Liver (tissue), 9 donors: ENCODE measurements around the gene AKNA. TPM values are rescaled to one million over a fixed set of nuclear protein-coding genes. Genes with fewer than 3 reads are reported as not detected.

Experiments used
- DNase-seq: peaks from one replicate; pipeline ENCODE4 v3.0.0-alpha.2; 2017; ENCODE audit warnings: low spot score
- H3K27ac ChIP-seq, 2 donors: one replicate each; pipeline ENCODE4 v1.7.0; 2013; ENCODE audit warnings: inconsistent platforms in 2 of 2, low read length in 2 of 2, control low read depth in 1 of 2, low read depth in 1 of 2, mild to moderate bottlenecking in 1 of 2
- H3K27me3 ChIP-seq, 4 donors: one replicate each; pipeline versions ENCODE4 v1.6.1 to v1.7.0; 2013; ENCODE audit warnings: low read length in 3 of 4, inconsistent platforms in 1 of 4, mild to moderate bottlenecking in 1 of 4, moderate library complexity in 1 of 4; ENCODE audit not compliant: control insufficient read depth in 4 of 4, insufficient read depth in 4 of 4
- H3K36me3 ChIP-seq, 4 donors: one replicate each; pipeline versions ENCODE4 v1.6.1 to v1.7.0; 2013; ENCODE audit warnings: low read length in 3 of 4, mild to moderate bottlenecking in 3 of 4, low read depth in 1 of 4, moderate library complexity in 1 of 4; ENCODE audit not compliant: control insufficient read depth in 4 of 4, insufficient read depth in 3 of 4
- H3K4me1 ChIP-seq, 4 donors: one replicate each; pipeline versions ENCODE4 v1.6.1 to v1.7.0; 2013; ENCODE audit warnings: low read length in 3 of 4, mild to moderate bottlenecking in 3 of 4, moderate library complexity in 1 of 4; ENCODE audit not compliant: control insufficient read depth in 4 of 4, insufficient read depth in 4 of 4
- H3K4me3 ChIP-seq, 3 donors: one replicate each; pipeline versions ENCODE4 v1.6.1 to v1.7.0; 2013; ENCODE audit warnings: low read length in 3 of 3, control low read depth in 1 of 3, low read depth in 1 of 3, mild to moderate bottlenecking in 1 of 3
- H3K9ac ChIP-seq, 2 donors: one replicate each; pipeline ENCODE4 v1.7.0; 2013; ENCODE audit warnings: low read length in 2 of 2, mild to moderate bottlenecking in 2 of 2, moderate library complexity in 2 of 2, control low read depth in 1 of 2, low read depth in 1 of 2
- H3K9me3 ChIP-seq, 4 donors: one replicate each; pipeline versions ENCODE4 v1.6.1 to v1.7.0; 2013; ENCODE audit warnings: low read length in 3 of 4; ENCODE audit not compliant: control insufficient read depth in 4 of 4
- EGR1 ChIP-seq, 2 donors: IDR thresholded peaks; 2 replicates each; pipeline ENCODE4 v1.6.1; 2016 to 2018; ENCODE audit warnings: antibody characterized with exemption in 2 of 2, low read depth in 2 of 2
- FOXA1 ChIP-seq: IDR thresholded peaks from 2 replicates; pipeline ENCODE4 v1.6.1; 2016; ENCODE audit warnings: antibody characterized with exemption
- FOXA2 ChIP-seq: IDR thresholded peaks from 2 replicates; pipeline ENCODE4 v1.6.1; 2016; ENCODE audit warnings: antibody characterized with exemption
- HNF4A ChIP-seq, 2 donors: conservative IDR thresholded peaks; 2 replicates each; pipeline ENCODE4 v1.6.1; 2016; ENCODE audit warnings: antibody characterized with exemption in 2 of 2, mild to moderate bottlenecking in 2 of 2
- HNF4G ChIP-seq: IDR thresholded peaks from 2 replicates; pipeline ENCODE4 v1.6.1; 2016; ENCODE audit warnings: antibody characterized with exemption
- MAX ChIP-seq: IDR thresholded peaks from 2 replicates; pipeline ENCODE4 v1.6.1; 2016; ENCODE audit warnings: antibody characterized with exemption
- NR2F2 ChIP-seq: IDR thresholded peaks from 2 replicates; pipeline ENCODE4 v1.6.1; 2016; ENCODE audit warnings: antibody characterized with exemption
- REST ChIP-seq: IDR thresholded peaks from 2 replicates; pipeline ENCODE4 v1.6.1; 2016; ENCODE audit warnings: antibody characterized with exemption, mild to moderate bottlenecking
- RXRA ChIP-seq, 2 donors: IDR thresholded peaks; 2 replicates each; pipeline ENCODE4 v1.6.1; 2017 to 2018; ENCODE audit warnings: antibody characterized with exemption in 2 of 2, mild to moderate bottlenecking in 1 of 2
- TAF1 ChIP-seq: conservative IDR thresholded peaks from 2 replicates; pipeline ENCODE4 v1.6.1; 2016; ENCODE audit warnings: antibody characterized with exemption, mild to moderate bottlenecking
- YY1 ChIP-seq: IDR thresholded peaks from 2 replicates; pipeline ENCODE4 v1.6.1; 2016; ENCODE audit warnings: antibody characterized with exemption, mild to moderate bottlenecking
- WGBS: extraction: QIAGEN DNeasy Blood & Tissue Kit; methylation state at CpG from one replicate; pipeline ENCODE4 v1.1.7; 2013; 5-methylcytosine and 5-hydroxymethylcytosine counted together
- polyA plus RNA-seq, 2 donors: library from polyadenylated mRNA; stranded (reverse) in 1 of 2; unstranded in 1 of 2; fragments of 200-250 nt in 1 of 2; fragments of >200 nt in 1 of 2; fragmentation: Nextera tagmentation in 1 of 2; extraction: Ambion mirVana in 1 of 2; gene quantifications; one replicate each; pipeline versions ENCODE4 v1.2.1 to v1.2.3, GENCODE V29; 2013 to 2015
- total RNA-seq, 2 donors: library from RNA; depleted of rRNA; stranded (reverse); fragments of >200 nt; gene quantifications; one replicate each; pipeline ENCODE4 v1.2.3, GENCODE V29; 2014
- TF ChIP-seq, protein P1 (sequence below): fragments of 150-350 bp; IDR thresholded peaks from 2 replicates; pipeline ENCODE4 v1.5.1; 2017; ENCODE audit warnings: improper control_type of control experiment, low read depth, low read length; ENCODE audit not compliant: missing input control
- TF ChIP-seq, protein P2 (sequence below): IDR thresholded peaks from 2 replicates; pipeline ENCODE4 v1.6.1; 2016; ENCODE audit warnings: antibody characterized with exemption
- donor health status: healthy.
- donor health status: healthy.
- donor health status: healthy.
- donor health status: healthy.
- donor health status: healthy.

Gene AKNA
- total and polyA plus RNA-seq, 4 donors, result 4.2 to 31.7 (median 6.9) TPM

- Histone ChIP-seq H3K27ac (no peak overlapping the region), H3K9ac (no peak overlapping the region), H3K27me3 (no peaks in the 10 kb centered on the region), H3K4me1 (no peaks in the 10 kb centered on the region), H3K9me3 (no peaks in the 10 kb centered on the region), H3K36me3 (no peaks in the 10 kb centered on the region), H3K4me3 (no peak overlapping the region)
- 93% methylated on average over 8 of the region's 8 CpGs for WGBS
- DNase-seq, result no peak
- TF ChIP-seq, protein P1, sequence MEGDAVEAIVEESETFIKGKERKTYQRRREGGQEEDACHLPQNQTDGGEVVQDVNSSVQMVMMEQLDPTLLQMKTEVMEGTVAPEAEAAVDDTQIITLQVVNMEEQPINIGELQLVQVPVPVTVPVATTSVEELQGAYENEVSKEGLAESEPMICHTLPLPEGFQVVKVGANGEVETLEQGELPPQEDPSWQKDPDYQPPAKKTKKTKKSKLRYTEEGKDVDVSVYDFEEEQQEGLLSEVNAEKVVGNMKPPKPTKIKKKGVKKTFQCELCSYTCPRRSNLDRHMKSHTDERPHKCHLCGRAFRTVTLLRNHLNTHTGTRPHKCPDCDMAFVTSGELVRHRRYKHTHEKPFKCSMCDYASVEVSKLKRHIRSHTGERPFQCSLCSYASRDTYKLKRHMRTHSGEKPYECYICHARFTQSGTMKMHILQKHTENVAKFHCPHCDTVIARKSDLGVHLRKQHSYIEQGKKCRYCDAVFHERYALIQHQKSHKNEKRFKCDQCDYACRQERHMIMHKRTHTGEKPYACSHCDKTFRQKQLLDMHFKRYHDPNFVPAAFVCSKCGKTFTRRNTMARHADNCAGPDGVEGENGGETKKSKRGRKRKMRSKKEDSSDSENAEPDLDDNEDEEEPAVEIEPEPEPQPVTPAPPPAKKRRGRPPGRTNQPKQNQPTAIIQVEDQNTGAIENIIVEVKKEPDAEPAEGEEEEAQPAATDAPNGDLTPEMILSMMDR, result no peak
- TF ChIP-seq EGR1 (IDR thresholded peaks at IDR 0.05; ENCODE audit: low read depth in 2 of 2) (no peak), RXRA (IDR thresholded peaks at IDR 0.05) (no peak), HNF4G (no peak), REST (no peak), FOXA1 (no peak), HNF4A (conservative IDR thresholded peaks at IDR 0.05) (no peak), NR2F2 (no peak), FOXA2 (no peak)
- TF ChIP-seq, protein P2, sequence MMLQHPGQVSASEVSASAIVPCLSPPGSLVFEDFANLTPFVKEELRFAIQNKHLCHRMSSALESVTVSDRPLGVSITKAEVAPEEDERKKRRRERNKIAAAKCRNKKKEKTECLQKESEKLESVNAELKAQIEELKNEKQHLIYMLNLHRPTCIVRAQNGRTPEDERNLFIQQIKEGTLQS, result no peak
Observed at GRCh38 chr9:114410910-114411309, 23.1 kb upstream of the AKNA start.

GRCh38 chr9:114409842-114410241, 22.1 kb upstream of the AKNA start:
- H3K27me3 ChIP-seq, result no peaks in the 10 kb centered on the region
- 84% methylated on average over 5 of the region's 5 CpGs for WGBS
- peaks cover 0 to 4% (median 0%) of the 10 kb centered on the region in 4 donors for H3K4me1 ChIP-seq
- no peak for TF ChIP-seq RXRA (IDR thresholded peaks at IDR 0.05)
- no peak for TF ChIP-seq MAX
- no peak for TF ChIP-seq TAF1
- TF ChIP-seq, protein P1, result no peak
- TF ChIP-seq YY1, result no peak
- no peak overlapping the region for H3K27ac ChIP-seq
- H3K4me3 ChIP-seq, result no peak overlapping the region
- no peak overlapping the region for H3K9ac ChIP-seq
- H3K36me3 ChIP-seq, result no peaks in the 10 kb centered on the region
- no peaks in the 10 kb centered on the region for H3K9me3 ChIP-seq
- no peak for DNase-seq
